Chondrocyte (in vitro differentiated cells): ENCODE results near the gene TSEN15. TPM values are rescaled to one million over a fixed set of nuclear protein-coding genes. Genes with fewer than 3 reads are reported as not detected.

Experiments
- DNase-seq: peaks from one replicate; pipeline ENCODE4 v3.0.0; 2021; ENCODE audit warnings: mixed read lengths, low spot score
- H3K27ac Mint-ChIP-seq: one replicate; pipeline ENCODE4 v1.8.0; 2021; ENCODE audit warnings: mild to moderate bottlenecking, moderate library complexity, mixed read lengths; ENCODE audit not compliant: unreplicated experiment
- H3K27me3 Mint-ChIP-seq: 2 replicates; pipeline ENCODE4 v1.8.0; 2021; ENCODE audit warnings: low read depth, mixed read lengths
- H3K36me3 Mint-ChIP-seq: 2 replicates; pipeline ENCODE4 v1.8.0; 2021; ENCODE audit warnings: low read depth, mixed read lengths
- H3K4me1 Mint-ChIP-seq: 2 replicates; pipeline ENCODE4 v1.8.0; 2021; ENCODE audit warnings: low read depth, mild to moderate bottlenecking, mixed read lengths
- H3K4me3 Mint-ChIP-seq: one replicate; pipeline ENCODE4 v1.8.0; 2021; ENCODE audit warnings: mild to moderate bottlenecking, moderate library complexity, mixed read lengths; ENCODE audit not compliant: unreplicated experiment
- H3K9me3 Mint-ChIP-seq: 2 replicates; pipeline ENCODE4 v1.8.0; 2021; ENCODE audit warnings: low read depth, mixed read lengths
- CTCF ChIP-seq: fragments of 200-600 bp; sonication (generic); IDR thresholded peaks from 2 replicates; pipeline ENCODE4 v1.5.0; 2021; ENCODE audit warnings: antibody characterized with exemption, mild to moderate bottlenecking, moderate library complexity
- total RNA-seq: library from RNA; stranded (reverse); gene quantifications from 3 replicates; pipeline ENCODE4 v1.2.1, GENCODE V29; 2021

TSEN15 gene
- total RNA-seq, 1 donor from 2014 or later, result 40.6 TPM

GRCh38 chr1:184114818-184115398, 63.4 kb downstream of the TSEN15 start:
- Mint-ChIP-seq H3K36me3 (no peaks in the 10 kb centered on the region), H3K27ac (no peak overlapping the region), H3K9me3 (peaks cover 6% of the 10 kb centered on the region), H3K4me1 (peaks cover 25% of the 10 kb centered on the region), H3K27me3 (no peaks in the 10 kb centered on the region), H3K4me3 (no peak overlapping the region)
- no peak for DNase-seq
- no peak for TF ChIP-seq CTCF

- peaks cover 30% of the 10 kb centered on the region for H3K4me1 Mint-ChIP-seq
- H3K4me3 Mint-ChIP-seq, result no peak overlapping the region
- peak overlapping the region; percentile 65 for H3K27ac Mint-ChIP-seq
- TF ChIP-seq CTCF, result no peak
- no peaks in the 10 kb centered on the region for H3K27me3 Mint-ChIP-seq
- no peaks in the 10 kb centered on the region for H3K36me3 Mint-ChIP-seq
- DNase-seq, result no peak
- peaks cover 6% of the 10 kb centered on the region for H3K9me3 Mint-ChIP-seq
Measured at GRCh38 chr1:184116287-184116686, 64.8 kb downstream of the TSEN15 start.

GRCh38 chr1:184118046-184118445, 66.5 kb downstream of the TSEN15 start:
- Mint-ChIP-seq H3K9me3 (peaks cover 6% of the 10 kb centered on the region), H3K36me3 (peaks cover 3% of the 10 kb centered on the region), H3K27ac (peak overlapping the region; percentile 83), H3K27me3 (no peaks in the 10 kb centered on the region), H3K4me1 (peaks cover 38% of the 10 kb centered on the region), H3K4me3 (no peak overlapping the region)
- no peak for DNase-seq
- no peak for TF ChIP-seq CTCF

Other genes starting within 250 kb of the TSEN15 start
- 20.9 to 37.9 TPM (median 21.1 TPM) in 3 replicates for gene RGL1, start 246.6 kb upstream of the TSEN15 start, total RNA-seq
- gene COLGALT2, start 14.0 kb upstream of the TSEN15 start, total RNA-seq, result 3.4 to 8.8 TPM (median 8.1 TPM) in 3 replicates